Gastrocnemius medialis (tissue), 4 donors: ENCODE measurements around the gene AASDH.

Source experiments
- CTCF ChIP-seq, 5 experiments: fragments of 450-650 bp in 3 of 5; fragments of 200-600 bp in 2 of 5; sonication (generic) in 2 of 5; IDR thresholded peaks in 4 of 5; conservative IDR thresholded peaks in 1 of 5; 1 replicate in 4 of 5; 2 replicates in 1 of 5; pipeline ENCODE4 v1.5.1; 2016 to 2019; ENCODE audit warnings: antibody characterized with exemption in 5 of 5, mild to moderate bottlenecking in 3 of 5, moderate library complexity in 3 of 5
- POLR2A ChIP-seq, 2 donors: fragments of 450-650 bp; IDR thresholded peaks; one replicate each; pipeline ENCODE4 v1.6.1; 2017; ENCODE audit warnings: antibody characterized with exemption in 2 of 2, mild to moderate bottlenecking in 2 of 2, moderate library complexity in 2 of 2

- TF ChIP-seq POLR2A (IDR thresholded peaks at IDR 0.05) (no peak), CTCF (IDR thresholded peaks at IDR 0.05 in 4 of 5, conservative IDR thresholded peaks at IDR 0.05 in 1 of 5) (no peak)
These were observed 47.4 kb upstream of the AASDH start for GRCh38 chr4:56434599-56435139.
